Tibial artery (tissue), 4 donors: ENCODE data around the gene MSI2.

Source experiments
- DNase-seq, 2 donors: peaks; one replicate each; pipeline ENCODE4 v3.0.0-alpha.2; 2019
- H3K27ac ChIP-seq, 2 donors: fragments of 200-600 bp; sonication (generic) in 1 of 2; 1 replicate in 1 of 2; 2 replicates in 1 of 2; pipeline ENCODE4 v1.5.1; 2018 to 2019; ENCODE audit warnings: mild to moderate bottlenecking in 1 of 2
- H3K27me3 ChIP-seq, 2 donors: fragments of 200-600 bp; sonication (generic) in 1 of 2; one replicate each; pipeline versions ENCODE4 v1.5.1 to v1.6.0; 2016 to 2019
- H3K36me3 ChIP-seq, 3 donors: fragments of 200-600 bp; sonication (generic) in 2 of 3; one replicate each; pipeline ENCODE4 v1.5.1; 2016 to 2019; ENCODE audit warnings: mild to moderate bottlenecking in 2 of 3
- H3K4me1 ChIP-seq, 4 donors: fragments of 200-600 bp; sonication (generic) in 2 of 4; 1 replicate in 3 of 4; 2 replicates in 1 of 4; pipeline ENCODE4 v1.5.1; 2016 to 2019
- H3K4me3 ChIP-seq, 2 donors: fragments of 200-600 bp; sonication (generic) in 1 of 2; 1 replicate in 1 of 2; 2 replicates in 1 of 2; pipeline ENCODE4 v1.5.1; 2018 to 2019; ENCODE audit warnings: mild to moderate bottlenecking in 2 of 2
- H3K9me3 ChIP-seq, 3 donors: fragments of 200-600 bp; sonication (generic) in 1 of 3; one replicate each; pipeline ENCODE4 v1.5.1; 2016 to 2019
- intact Hi-C: fragments of 100-400 bp; cut with DNase I; formaldehyde crosslinking; loops from one replicate; pipeline ENCODE4 v1.15.0; 2023; ENCODE audit warnings: low total_unique reads
- TF ChIP-seq, protein P1 (sequence below), 2 experiments: fragments of 200-600 bp in 1 of 2; fragments of 450-650 bp in 1 of 2; IDR thresholded peaks; one replicate each; pipeline ENCODE4 v1.5.1; 2017 to 2019; ENCODE audit warnings: antibody characterized with exemption in 2 of 2, mild to moderate bottlenecking in 1 of 2, moderate library complexity in 1 of 2

Gene MSI2

DNA sequence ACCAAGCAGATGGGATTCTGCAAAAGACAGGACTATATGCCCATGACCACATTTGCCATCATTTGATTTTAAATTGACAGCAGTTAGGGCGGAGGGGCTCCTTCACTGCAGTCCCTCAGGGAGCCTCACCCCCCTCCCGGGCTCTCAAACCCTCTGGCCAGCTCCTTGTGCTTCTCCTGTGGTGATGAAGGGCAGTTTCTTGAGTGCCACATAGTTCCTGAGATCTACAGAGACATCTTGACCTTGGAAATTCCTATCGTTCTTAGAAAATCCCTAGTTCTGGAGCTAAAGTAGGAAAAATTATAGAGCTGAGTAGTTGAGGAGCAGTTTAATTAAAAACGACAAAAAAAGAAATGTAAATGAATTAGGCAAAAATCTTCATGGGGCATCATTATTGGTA is 257.2 kb downstream of the MSI2 start:
- H3K9me3 ChIP-seq: no peaks in the 10 kb centered on the region
- TF ChIP-seq, protein P1, sequence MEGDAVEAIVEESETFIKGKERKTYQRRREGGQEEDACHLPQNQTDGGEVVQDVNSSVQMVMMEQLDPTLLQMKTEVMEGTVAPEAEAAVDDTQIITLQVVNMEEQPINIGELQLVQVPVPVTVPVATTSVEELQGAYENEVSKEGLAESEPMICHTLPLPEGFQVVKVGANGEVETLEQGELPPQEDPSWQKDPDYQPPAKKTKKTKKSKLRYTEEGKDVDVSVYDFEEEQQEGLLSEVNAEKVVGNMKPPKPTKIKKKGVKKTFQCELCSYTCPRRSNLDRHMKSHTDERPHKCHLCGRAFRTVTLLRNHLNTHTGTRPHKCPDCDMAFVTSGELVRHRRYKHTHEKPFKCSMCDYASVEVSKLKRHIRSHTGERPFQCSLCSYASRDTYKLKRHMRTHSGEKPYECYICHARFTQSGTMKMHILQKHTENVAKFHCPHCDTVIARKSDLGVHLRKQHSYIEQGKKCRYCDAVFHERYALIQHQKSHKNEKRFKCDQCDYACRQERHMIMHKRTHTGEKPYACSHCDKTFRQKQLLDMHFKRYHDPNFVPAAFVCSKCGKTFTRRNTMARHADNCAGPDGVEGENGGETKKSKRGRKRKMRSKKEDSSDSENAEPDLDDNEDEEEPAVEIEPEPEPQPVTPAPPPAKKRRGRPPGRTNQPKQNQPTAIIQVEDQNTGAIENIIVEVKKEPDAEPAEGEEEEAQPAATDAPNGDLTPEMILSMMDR (IDR thresholded peaks at IDR 0.05): no peak
- H3K4me3 ChIP-seq: no peak overlapping the region
- H3K27me3 ChIP-seq: no peaks in the 10 kb centered on the region
- no peak overlapping the region for H3K27ac ChIP-seq
- peaks cover 0 to 2% (median 0%) of the 10 kb centered on the region in 4 donors for H3K4me1 ChIP-seq
- DNase-seq: no peak
- no peaks in the 10 kb centered on the region for H3K36me3 ChIP-seq
- intact Hi-C loops: no loop called here

DNA sequence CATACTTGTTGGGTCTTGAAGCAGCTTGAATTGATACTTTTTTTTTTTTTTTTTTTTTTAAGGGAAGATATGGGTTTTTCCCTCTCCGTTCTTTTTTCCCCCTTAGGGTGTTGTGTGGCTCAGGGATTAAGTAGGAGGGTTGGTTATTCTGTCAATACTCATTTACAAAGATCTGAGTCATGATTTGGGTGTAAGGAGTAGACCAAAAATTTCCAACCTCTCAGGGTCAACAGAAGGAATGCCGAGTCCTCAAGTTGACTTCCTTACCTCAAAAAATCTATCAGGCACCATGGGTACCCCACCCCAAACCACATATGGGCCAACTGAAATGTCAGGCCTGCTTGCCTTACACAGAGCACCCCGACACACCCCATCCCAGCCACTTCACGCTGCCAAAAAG is 258.3 kb downstream of the MSI2 start:
- H3K36me3 ChIP-seq: no peaks in the 10 kb centered on the region
- H3K9me3 ChIP-seq: no peaks in the 10 kb centered on the region
- DNase-seq: no peak
- H3K4me1 ChIP-seq: peaks cover 0 to 8% (median 0%) of the 10 kb centered on the region in 4 donors
- no peaks in the 10 kb centered on the region for H3K27me3 ChIP-seq
- H3K4me3 ChIP-seq: no peak overlapping the region
- TF ChIP-seq, protein P1 (IDR thresholded peaks at IDR 0.05): no peak
- intact Hi-C loops: no loop called here
- no peak overlapping the region for H3K27ac ChIP-seq

DNA sequence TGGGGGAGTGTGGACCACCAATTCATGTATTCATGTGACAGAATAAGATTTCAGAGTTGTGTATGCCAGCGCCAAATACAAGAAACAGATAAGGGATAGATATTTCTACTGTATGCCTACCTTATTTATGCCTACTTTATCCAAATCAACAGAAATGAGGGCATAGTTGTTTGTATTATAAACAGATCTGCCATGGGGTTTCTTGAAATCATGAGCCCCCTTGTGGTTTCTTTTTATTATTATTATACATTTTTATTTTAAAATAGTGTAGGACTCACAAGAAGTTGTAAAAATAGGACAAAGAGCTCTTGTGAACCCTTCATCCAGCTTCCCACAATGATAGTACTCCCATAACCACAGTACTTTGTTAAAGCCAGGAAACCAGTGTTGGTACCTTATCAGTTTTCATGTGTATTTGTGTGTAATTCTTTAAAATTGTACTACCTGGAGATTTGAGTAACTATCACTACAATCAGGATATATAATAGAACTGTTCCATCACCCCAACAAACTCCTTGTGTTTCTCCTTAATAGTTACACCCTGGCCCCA is 259.4 kb downstream of the MSI2 start:
- intact Hi-C loops: no loop called here

DNA sequence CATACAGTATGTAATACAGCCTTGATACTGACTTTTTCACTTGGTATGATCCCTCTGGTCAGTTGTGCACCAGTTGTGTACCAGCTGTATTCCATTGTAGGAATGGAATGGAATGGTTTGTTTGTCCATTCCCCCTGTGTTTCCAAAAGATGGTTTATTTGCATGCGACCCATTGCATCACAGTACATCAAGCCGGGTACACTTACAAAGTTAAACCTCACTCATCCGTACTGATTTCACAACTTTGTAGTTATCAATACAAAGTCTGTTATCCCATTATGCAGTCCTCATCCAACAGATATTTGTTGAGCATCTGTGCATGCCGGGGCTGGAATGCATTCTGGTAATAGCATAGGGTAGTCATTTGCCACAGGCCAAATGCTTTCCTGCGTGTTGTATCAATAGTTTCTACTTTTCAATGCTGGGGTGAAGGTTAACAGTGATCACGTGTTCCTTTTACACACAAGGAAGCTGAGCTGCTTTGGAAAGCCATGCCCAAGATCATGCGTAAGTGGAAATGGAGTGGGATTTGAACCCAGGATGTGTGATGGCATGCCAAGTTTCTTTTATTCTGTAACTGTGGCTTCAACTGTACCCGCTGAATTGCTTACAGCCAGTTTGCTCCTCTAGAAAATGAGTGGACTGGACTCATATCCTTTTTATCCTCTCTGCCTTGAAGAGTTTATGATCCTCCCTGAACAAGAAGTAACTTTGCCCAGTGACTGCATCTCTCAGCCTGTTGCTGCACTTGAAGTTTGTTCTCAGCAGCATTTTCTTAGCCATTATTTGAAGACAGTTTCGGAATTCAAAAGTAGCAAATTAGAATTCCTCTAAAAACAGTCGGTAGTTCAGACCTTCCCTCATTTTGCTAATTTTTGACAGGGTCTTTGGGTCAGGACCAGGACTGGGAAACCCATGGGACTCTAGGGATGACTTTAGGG is 260.2 kb downstream of the MSI2 start:
- intact Hi-C loops: no loop called here
- H3K9me3 ChIP-seq: no peaks in the 10 kb centered on the region
- H3K36me3 ChIP-seq: no peaks in the 10 kb centered on the region
- no peaks in the 10 kb centered on the region for H3K27me3 ChIP-seq
- H3K4me1 ChIP-seq: peaks cover 0 to 8% (median 0%) of the 10 kb centered on the region in 4 donors
- H3K27ac ChIP-seq: no peak overlapping the region
- no peak overlapping the region for H3K4me3 ChIP-seq
- TF ChIP-seq, protein P1 (IDR thresholded peaks at IDR 0.05): no peak
- DNase-seq: no peak

More for the DNA sequence above, 259.4 kb downstream of the MSI2 start:
- H3K27me3 ChIP-seq: no peaks in the 10 kb centered on the region
- H3K9me3 ChIP-seq: no peaks in the 10 kb centered on the region
- H3K4me3 ChIP-seq: no peak overlapping the region
- peaks cover 0 to 8% (median 0%) of the 10 kb centered on the region in 4 donors for H3K4me1 ChIP-seq
- H3K36me3 ChIP-seq: no peaks in the 10 kb centered on the region
- H3K27ac ChIP-seq: no peak overlapping the region
- no peak for DNase-seq
- TF ChIP-seq, protein P1 (IDR thresholded peaks at IDR 0.05): no peak

DNA sequence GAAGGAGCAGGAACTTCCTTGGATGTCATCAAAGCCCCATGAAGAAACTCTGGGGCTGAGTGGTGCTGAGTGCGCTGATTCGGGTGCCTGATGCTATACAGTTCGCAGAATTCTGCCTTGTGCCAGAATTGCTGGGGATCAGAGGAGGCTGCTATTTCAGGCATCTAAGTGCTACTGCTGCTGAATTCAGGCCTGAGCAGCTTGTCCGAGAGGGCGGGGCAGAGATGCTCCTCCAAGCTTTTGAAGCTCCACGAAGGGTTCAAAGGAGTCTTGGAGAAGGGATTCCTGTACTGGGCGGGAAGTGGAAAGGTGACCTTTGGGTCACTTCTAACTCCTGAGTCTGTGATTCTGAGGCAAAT is 260.9 kb downstream of the MSI2 start:
- no peak for DNase-seq
- H3K27me3 ChIP-seq: no peaks in the 10 kb centered on the region
- H3K36me3 ChIP-seq: no peaks in the 10 kb centered on the region
- peaks cover 0 to 8% (median 0%) of the 10 kb centered on the region in 4 donors for H3K4me1 ChIP-seq
- TF ChIP-seq, protein P1 (IDR thresholded peaks at IDR 0.05): no peak
- no peaks in the 10 kb centered on the region for H3K9me3 ChIP-seq
- intact Hi-C loops: no loop called here
- H3K27ac ChIP-seq: no peak overlapping the region
- no peak overlapping the region for H3K4me3 ChIP-seq
